H1 (cell line): ENCODE results near the gene PRPF4. TPM values are rescaled to one million over a fixed set of nuclear protein-coding genes. Genes with fewer than 3 reads are reported as not detected.
A peak's percentile ranks its signal among the peaks of the same experiment; 100 is the strongest.

Experiments used
- CTCF ChIA-PET: fragments of 300-600 bp; sonication (Branson Sonifier 250); formaldehyde crosslinking; loops from one replicate; lab custom pipeline; 2021; ENCODE audit not compliant: partially characterized antibody; lab: Charles Lee
- POLR2A ChIA-PET: fragments of 300-600 bp; sonication (Branson Sonifier 250); formaldehyde crosslinking; loops from one replicate; lab custom pipeline; 2021; ENCODE audit warnings: inconsistent platforms; ENCODE audit not compliant: partially characterized antibody; lab: Charles Lee
- DNase-seq, 2 experiments: peaks; one replicate each; pipeline versions ENCODE4 v3.0.0 to v3.0.0-alpha.2; 2010 to 2022; ENCODE audit warnings: low spot score in 2 of 2, low read depth in 1 of 2, mixed read lengths in 1 of 2
- FAIRE-seq: peaks from 2 replicates; lab custom pipeline; 2011; peaks lifted over from hg19 to GRCh38; lab: Jason Lieb, UNC
- H2AFZ ChIP-seq: 2 replicates; pipeline ENCODE4 v1.8.1; 2012; ENCODE audit warnings: low read length, inconsistent platforms
- H2AK5ac ChIP-seq: 2 replicates; pipeline ENCODE4 v1.6.1; 2013; ENCODE audit warnings: low read depth, low read length
- H2BK120ac ChIP-seq: replicated peaks from 2 replicates; pipeline ENCODE3; 2013; ENCODE audit warnings: low read depth, low read length, inconsistent platforms
- H2BK12ac ChIP-seq: 2 replicates; pipeline ENCODE4 v1.6.1; 2013; ENCODE audit warnings: low read depth, low read length
- H2BK15ac ChIP-seq: 2 replicates; pipeline ENCODE4 v1.6.1; 2013; ENCODE audit warnings: low read length
- H2BK20ac ChIP-seq: 2 replicates; pipeline ENCODE4 v1.6.1; 2013; ENCODE audit warnings: low read length
- H2BK5ac ChIP-seq: 2 replicates; pipeline ENCODE4 v1.6.1; 2013; ENCODE audit warnings: low read depth, low read length
- H3K14ac ChIP-seq: 2 replicates; pipeline ENCODE4 v1.6.1; 2013; ENCODE audit warnings: inconsistent platforms; ENCODE audit not compliant: insufficient read length
- H3K18ac ChIP-seq: 2 replicates; pipeline ENCODE4 v1.6.1; 2013; ENCODE audit warnings: low read length; ENCODE audit errors: extremely low read depth
- H3K23ac ChIP-seq: 2 replicates; pipeline ENCODE4 v1.6.1; 2013; ENCODE audit warnings: inconsistent platforms; ENCODE audit not compliant: insufficient read length
- H3K23me2 ChIP-seq: 2 replicates; pipeline ENCODE4 v1.6.1; 2013; ENCODE audit warnings: low read depth, low read length
- H3K27ac ChIP-seq: 2 replicates; pipeline ENCODE4 v1.6.1; 2011; ENCODE audit warnings: low read depth, low read length, inconsistent platforms
- H3K27me3 ChIP-seq, 4 experiments: replicated peaks in 1 of 4; 1 replicate in 1 of 4; 2 replicates in 3 of 4; pipeline versions ENCODE4 v1.6.1 to v1.8.1; 2011 to 2013; ENCODE audit warnings: low read length in 3 of 4, mild to moderate bottlenecking in 3 of 4, inconsistent platforms in 2 of 4, mixed read lengths in 2 of 4, moderate library complexity in 1 of 4; ENCODE audit not compliant: control insufficient read depth in 3 of 4, insufficient read depth in 3 of 4; ENCODE audit errors: extremely low read depth in 1 of 4
- H3K36me3 ChIP-seq, 4 experiments: 2 replicates each; pipeline versions ENCODE4 v1.6.1 to v1.8.1; 2011 to 2013; ENCODE audit warnings: mild to moderate bottlenecking in 4 of 4, low read length in 3 of 4, moderate library complexity in 2 of 4, control low read depth in 1 of 4, inconsistent platforms in 1 of 4; ENCODE audit not compliant: insufficient read depth in 4 of 4, control insufficient read depth in 2 of 4
- H3K4ac ChIP-seq: replicated peaks from 2 replicates; pipeline ENCODE3; 2013; ENCODE audit warnings: low read length, low read depth, mixed read lengths, inconsistent platforms; ENCODE audit not compliant: insufficient read length
- H3K4me1 ChIP-seq, 4 experiments: replicated peaks in 1 of 4; 1 replicate in 1 of 4; 2 replicates in 3 of 4; pipeline versions ENCODE4 v1.6.1 to v1.8.1; 2011 to 2013; ENCODE audit warnings: low read length in 3 of 4, inconsistent platforms in 2 of 4, mixed read lengths in 1 of 4; ENCODE audit not compliant: insufficient read depth in 4 of 4, control insufficient read depth in 3 of 4
- H3K4me2 ChIP-seq, 2 experiments: 2 replicates each; pipeline versions ENCODE4 v1.6.1 to v1.8.1; 2011 to 2013; ENCODE audit warnings: low read depth in 2 of 2, low read length in 2 of 2, control low read depth in 1 of 2, inconsistent platforms in 1 of 2, mild to moderate bottlenecking in 1 of 2; ENCODE audit not compliant: insufficient read depth in 1 of 2
- H3K4me3 ChIP-seq, 4 experiments: fragments of 200-600, 300-600 bp in 1 of 4; sonication (generic), shearing (Covaris generic), sonication (Bioruptor Twin) in 1 of 4; 2 replicates each; pipeline versions ENCODE4 v1.5.1 to v1.8.1; 2011 to 2016; ENCODE audit warnings: low read length in 4 of 4, low read depth in 3 of 4, control low read depth in 2 of 4, inconsistent platforms in 2 of 4, mild to moderate bottlenecking in 2 of 4, mixed read lengths in 1 of 4, moderate library complexity in 1 of 4; ENCODE audit not compliant: insufficient read depth in 2 of 4; ENCODE audit errors: extremely low read depth in 1 of 4
- H3K56ac ChIP-seq: replicated peaks from 2 replicates; pipeline ENCODE3; 2013; ENCODE audit warnings: low read depth, mild to moderate bottlenecking, mixed read lengths, low read length, inconsistent platforms; ENCODE audit not compliant: insufficient read length
- H3K79me1 ChIP-seq: 2 replicates; pipeline ENCODE4 v1.6.1; 2013; ENCODE audit warnings: low read depth, low read length, control low read depth
- H3K79me2 ChIP-seq, 2 experiments: 2 replicates each; pipeline versions ENCODE4 v1.6.1 to v1.8.1; 2012 to 2013; ENCODE audit warnings: low read length in 2 of 2, mild to moderate bottlenecking in 2 of 2, inconsistent platforms in 1 of 2; ENCODE audit not compliant: insufficient read depth in 2 of 2, control insufficient read depth in 1 of 2
- H3K9ac ChIP-seq, 4 experiments: replicated peaks in 1 of 4; 1 replicate in 1 of 4; 2 replicates in 3 of 4; pipeline versions ENCODE4 v1.6.1 to v1.8.1; 2011 to 2013; ENCODE audit warnings: low read depth in 3 of 4, low read length in 3 of 4, control low read depth in 2 of 4, mild to moderate bottlenecking in 2 of 4, moderate library complexity in 2 of 4, inconsistent platforms in 1 of 4; ENCODE audit errors: extremely low read depth in 1 of 4
- H3K9me3 ChIP-seq, 2 experiments: 2 replicates each; pipeline versions ENCODE4 v1.6.1 to v1.8.1; 2012 to 2013; ENCODE audit warnings: mild to moderate bottlenecking in 2 of 2, moderate library complexity in 2 of 2, control low read depth in 1 of 2, inconsistent platforms in 1 of 2, low read depth in 1 of 2, low read length in 1 of 2, mixed read lengths in 1 of 2; ENCODE audit not compliant: insufficient read depth in 2 of 2
- H4K20me1 ChIP-seq, 2 experiments: replicated peaks in 1 of 2; 2 replicates each; pipeline versions ENCODE3 to v1.8.1; 2011 to 2013; ENCODE audit warnings: inconsistent platforms in 2 of 2, low read length in 2 of 2, mild to moderate bottlenecking in 1 of 2; ENCODE audit not compliant: insufficient read depth in 2 of 2, control insufficient read depth in 1 of 2
- H4K5ac ChIP-seq: 2 replicates; pipeline ENCODE4 v1.6.1; 2013; ENCODE audit warnings: low read length, low read depth, mixed read lengths, inconsistent platforms; ENCODE audit not compliant: insufficient read length
- H4K8ac ChIP-seq: 2 replicates; pipeline ENCODE4 v1.8.0; 2013; ENCODE audit warnings: mild to moderate bottlenecking, moderate library complexity, low read length, inconsistent platforms; ENCODE audit not compliant: insufficient read depth; ENCODE audit errors: extremely low read depth
- H4K91ac ChIP-seq: replicated peaks from 2 replicates; pipeline ENCODE3; 2013; ENCODE audit warnings: low read length, mixed read lengths, inconsistent platforms; ENCODE audit not compliant: insufficient read length
- EGR1 ChIP-seq: IDR thresholded peaks from 2 replicates; pipeline ENCODE4 v1.6.1; 2011; ENCODE audit warnings: low read depth, low read length, borderline replicate concordance
- SIX5 ChIP-seq: IDR thresholded peaks from 2 replicates; pipeline ENCODE4 v1.6.1; 2011; ENCODE audit warnings: mild to moderate bottlenecking, low read depth, low read length
- YY1 ChIP-seq: IDR thresholded peaks from 2 replicates; pipeline ENCODE4 v1.6.1; 2011; ENCODE audit warnings: low read depth, mild to moderate bottlenecking, low read length
- WGBS, 2 experiments: shearing (Covaris generic) in 1 of 2; methylation state at CpG; one replicate each; pipeline versions ENCODE4 v1.1.6 to v1.1.7; 2013 to 2015; ENCODE audit warnings: low lambda C conversion rate in 2 of 2, mixed read lengths in 2 of 2, inconsistent platforms in 1 of 2, low coverage in 1 of 2, missing lambda C conversion rate in 1 of 2; ENCODE audit not compliant: insufficient replicate concordance in 2 of 2, insufficient coverage in 1 of 2, insufficient read length in 1 of 2; ENCODE audit errors: extremely low coverage in 1 of 2, missing lambda C conversion rate in 1 of 2; 5-methylcytosine and 5-hydroxymethylcytosine counted together
- long read RNA-seq, 2 experiments: library from RNA in 1 of 2; library from capped mRNA in 1 of 2; stranded (forward); transcript quantifications; one replicate each; pipeline ENCODE4 v2.0.0, GENCODE V29; 2021; ENCODE audit warnings: inconsistent platforms in 1 of 2
- polyA minus RNA-seq, 3 experiments: library from RNA; depleted of rRNA, polyadenylated mRNA; stranded (reverse); fragments of >200 nt; gene quantifications; 1 replicate in 2 of 3; 2 replicates in 1 of 3; pipeline ENCODE4 v1.2.3, GENCODE V29; 2011
- polyA plus RNA-seq, 7 experiments: library from polyadenylated mRNA; depleted of rRNA in 3 of 7; stranded (reverse) in 5 of 7; unstranded in 2 of 7; fragments of >200 nt in 5 of 7; fragments of 200-250 nt in 2 of 7; gene quantifications; 1 replicate in 5 of 7; 2 replicates in 1 of 7; 4 replicates in 1 of 7; pipeline versions ENCODE4 v1.2.1 to v1.2.3, GENCODE V29; 2011 to 2013; ENCODE audit warnings: missing spikeins in 2 of 7, mixed read lengths in 2 of 7
- total RNA-seq: library from RNA; stranded (reverse); fragmentation: NEBNext Ultra II Directional; extraction: Animal tissue kit (Norgen Biotek cat#: 25700); gene quantifications from 2 replicates; pipeline ENCODE4 v1.2.1, GENCODE V29; 2021

PRPF4 gene
- total RNA-seq (33.4 and 36.8 TPM in 2 replicates), polyA plus RNA-seq (2011; rRNA removed) (13.6 and 15.2 TPM in 2 replicates), polyA minus RNA-seq (2011; rRNA and poly(A)+ RNA removed) (16.4 and 19.4 TPM in 2 replicates)
- 19.6 TPM for polyA plus RNA-seq (2011; cell fraction: cytosol; rRNA removed)
- 13.9 TPM for polyA plus RNA-seq (2011; cell fraction: nucleus; rRNA removed)
- polyA plus RNA-seq (2012, experiment 1 of 2) = 27.7 to 35.7 TPM (median 31.3 TPM) in 4 replicates
- 8.9 TPM for polyA plus RNA-seq (2012, experiment 2 of 2)
- 22.8 TPM for polyA plus RNA-seq (2013, experiment 1 of 2)
- polyA plus RNA-seq (2013, experiment 2 of 2) = 23.4 TPM
- 13.1 TPM for polyA minus RNA-seq (2011; cell fraction: cytosol; rRNA and poly(A)+ RNA removed)
- 10.4 TPM for polyA minus RNA-seq (2011; cell fraction: nucleus; rRNA and poly(A)+ RNA removed)
- long read RNA-seq, experiment 1, transcript PRPF4-202 (14 exons, 3,212 nt) = major isoform, 7 of 34 reads
- long read RNA-seq, experiment 1, partial matches to known transcripts = 24 of 34 reads
- long read RNA-seq, experiment 1, other reads (novel, unspliced or antisense) = 0 of 34 reads
- long read RNA-seq, experiment 2, transcript PRPF4-202 (14 exons, 3,212 nt) = major isoform, 27 of 44 reads
- long read RNA-seq, experiment 2, transcript PRPF4-201 (14 exons, 2,787 nt) = minor isoform, 5 of 44 reads
- long read RNA-seq, experiment 2, partial matches to known transcripts = 7 of 44 reads
- long read RNA-seq, experiment 2, other reads (novel, unspliced or antisense) = 5 of 44 reads

- Histone ChIP-seq H2BK12ac (peak within 1 kb of the TSS; percentile 68; the same call in 1 of the 2 replicates), H3K4me3 (peak within 1 kb of the TSS; percentile 68 to 98 (median 90)), H3K36me3 (peaks cover 11 to 48% (median 35%) of the 10 kb centered on the region in 4 experiments), H4K20me1 (no peaks in the 10 kb centered on the region), H2AFZ (peak within 1 kb of the TSS; percentile 56), H3K23me2 (peaks cover 6% of the 10 kb centered on the region), H3K56ac (peak within 1 kb of the TSS; percentile 8), H3K9ac (peak within 1 kb of the TSS; percentile 95 to 99 (median 98)), H2BK120ac (no peak within 1 kb of the TSS), H3K4ac (peak within 1 kb of the TSS; percentile 27), H2BK5ac (peak within 1 kb of the TSS; percentile 86), H4K8ac (peak within 1 kb of the TSS; percentile 98), H3K14ac (no peak within 1 kb of the TSS), H3K4me1 (peaks cover 0 to 4% (median 0%) of the 10 kb centered on the region in 4 experiments; a peak in 1 of 7 replicates), H3K4me2 (peak within 1 kb of the TSS; percentile 61 to 83), H2AK5ac (no peak within 1 kb of the TSS), H2BK15ac (no peak within 1 kb of the TSS), H3K79me2 (peaks cover 0 to 18% of the 10 kb centered on the region in 2 experiments; a peak in 3 of 4 replicates), H3K27ac (peak within 1 kb of the TSS; percentile 93), H4K5ac (peak within 1 kb of the TSS; percentile 67), H4K91ac (peak within 1 kb of the TSS; percentile 63), H3K23ac (no peak within 1 kb of the TSS), H2BK20ac (no peak within 1 kb of the TSS), H3K9me3 (no peaks in the 10 kb centered on the region), H3K79me1 (no peaks in the 10 kb centered on the region; the same call in 1 of the 2 replicates), H3K27me3 (no peaks in the 10 kb centered on the region), H3K18ac (peak within 1 kb of the TSS; percentile 25; the same call in 1 of the 2 replicates)
- DNase-seq (peak; percentile 89 to 92), FAIRE-seq (peak; percentile 65)
- CTCF ChIA-PET = interaction anchor here (0.5 to 5.0 kb wide), 39 partner anchors 9 to 407 kb away, joined by 3 to 35 read pairs (median 4); partner anchors contain the start of genes ALAD, BSPRY, C9orf43 and FKBP15
- POLR2A ChIA-PET = interaction anchor here (0.6 to 1.9 kb wide), 18 partner anchors 9 to 327 kb away, joined by 3 to 12 read pairs (median 4); partner anchors contain the start of genes C9orf43, FKBP15, POLE3 and SLC31A1
- WGBS, 2 experiments = 1% methylated on average over 58 of the region's 63 CpGs; no CpG with 5 or more reads in 1 of the 2 experiments
- TF ChIP-seq EGR1 (peak; percentile 95; the same call in 1 of the 2 replicates), SIX5 (peak; percentile 82), YY1 (peak; percentile 89)
Measured at GRCh38 chr9:113275157-113276131, at the start of gene PRPF4, which contains the start of gene CDC26. Gene PRPF4 (plus strand): TSS chr9:113275658. CDS start chr9:113275744, 86 bp downstream. Gene CDC26 (minus strand): TSS chr9:113275572. CDS start chr9:113272507, 3,065 bp downstream.
